HG02885 (cell line): ENCODE measurements around the gene RYR2.
"Not testable (repeated sequence)": the region's sequence is repeated elsewhere in the genome, so short reads cannot be mapped to it uniquely, and the experiment has no call there.

Experiments used
- ATAC-seq: cut with Tn5 transposase; IDR thresholded peaks from one replicate; pipeline ENCODE4 v1.9.1; 2021; ENCODE audit warnings: mild to moderate bottlenecking; ENCODE audit not compliant: unreplicated experiment, poor library complexity

Gene RYR2

DNA sequence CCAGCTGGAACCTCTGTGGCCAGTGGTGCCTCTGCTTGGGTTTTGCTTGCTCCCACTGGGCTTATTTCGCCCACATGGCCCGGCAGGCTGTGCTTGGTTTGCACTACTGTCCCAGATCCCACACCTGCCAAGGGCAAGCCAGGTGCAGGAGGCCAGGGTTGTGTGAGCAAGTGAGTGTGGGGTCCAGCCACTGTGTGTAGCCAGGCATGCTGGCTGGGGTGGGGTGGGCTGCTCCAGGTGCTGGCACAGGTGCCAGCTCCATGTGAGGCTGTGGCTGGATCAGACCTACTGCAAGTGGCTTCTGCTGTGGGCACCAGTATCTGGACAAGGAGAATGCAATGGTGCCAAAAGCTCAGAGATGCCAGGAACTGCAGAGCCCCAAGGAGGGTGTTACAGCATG is 28.5 kb downstream of the RYR2 start:
- no peak for ATAC-seq

- ATAC-seq = no peak
Observed at GRCh38 chr1:237071641-237072420, 29.8 kb downstream of the RYR2 start.

GRCh38 chr1:237074371-237075117 is 32.6 kb downstream of the RYR2 start:
- no peak for ATAC-seq

- ATAC-seq = no peak
Observed at GRCh38 chr1:237084341-237085077, 42.5 kb downstream of the RYR2 start.

GRCh38 chr1:237091691-237092090 is 49.7 kb downstream of the RYR2 start:
- ATAC-seq = no peak

- no peak for ATAC-seq
Observed at GRCh38 chr1:237093691-237094090, 51.7 kb downstream of the RYR2 start.

DNA sequence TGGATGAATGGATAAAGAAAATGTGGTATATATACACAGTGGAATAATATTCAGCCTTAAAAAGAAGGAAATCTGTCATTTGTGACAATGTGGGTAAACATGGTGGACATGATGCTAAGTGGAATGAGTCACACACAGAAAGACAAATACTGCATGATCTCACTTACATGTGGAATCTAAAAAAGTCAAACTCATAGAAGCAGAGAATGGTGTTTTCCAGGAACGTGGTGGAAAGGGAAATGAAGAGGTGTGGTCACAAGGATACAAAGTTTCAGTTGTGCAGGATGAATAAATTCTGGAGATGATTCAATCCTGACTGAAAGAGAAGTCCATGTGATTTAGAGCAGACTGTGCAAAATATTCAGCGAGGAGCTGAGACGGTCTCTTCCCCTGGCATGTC is 56.6 kb downstream of the RYR2 start:
- no peak for ATAC-seq

DNA sequence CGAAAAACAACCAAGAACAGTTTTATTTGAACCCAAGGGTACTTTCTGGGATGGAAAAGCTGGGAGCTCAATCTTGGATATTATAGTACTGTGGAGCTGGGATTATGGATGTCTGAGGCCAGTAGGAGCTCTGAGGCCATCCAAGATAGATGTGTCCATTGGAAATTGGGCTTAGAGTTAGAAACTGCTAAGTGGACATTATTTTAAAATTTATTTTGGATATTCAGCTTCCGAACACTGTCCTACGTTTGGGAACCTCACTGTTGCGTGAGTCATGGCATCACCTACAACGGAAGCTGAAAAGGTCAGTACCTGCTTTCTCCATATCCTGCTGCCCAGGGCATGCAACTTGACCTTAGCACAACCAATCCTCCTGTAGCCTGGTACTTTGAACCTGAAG is 61.0 kb downstream of the RYR2 start:
- no peak for ATAC-seq

- ATAC-seq = no peak
Observed at GRCh38 chr1:237104096-237104495, 62.1 kb downstream of the RYR2 start.

DNA sequence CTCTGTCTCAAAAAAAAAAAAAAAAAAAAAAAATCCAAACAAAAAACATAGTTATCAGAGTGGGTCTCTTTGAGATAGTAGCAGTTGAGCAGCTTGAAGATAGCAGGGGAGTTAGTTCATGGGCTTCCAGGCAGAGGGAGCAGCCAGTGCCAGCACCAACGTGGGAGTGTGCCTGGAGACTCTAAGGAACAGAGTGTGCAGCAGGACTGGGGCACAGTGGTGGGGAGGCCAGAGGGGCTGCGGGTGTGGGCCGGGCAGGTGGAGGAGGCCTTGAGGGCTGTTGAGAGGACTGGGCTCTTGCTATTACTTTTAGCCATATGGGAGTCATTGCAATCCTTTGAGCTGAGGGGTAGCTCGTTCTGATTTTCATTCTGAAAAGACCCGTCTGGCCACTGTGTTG is 63.8 kb downstream of the RYR2 start:
- no peak for ATAC-seq

DNA sequence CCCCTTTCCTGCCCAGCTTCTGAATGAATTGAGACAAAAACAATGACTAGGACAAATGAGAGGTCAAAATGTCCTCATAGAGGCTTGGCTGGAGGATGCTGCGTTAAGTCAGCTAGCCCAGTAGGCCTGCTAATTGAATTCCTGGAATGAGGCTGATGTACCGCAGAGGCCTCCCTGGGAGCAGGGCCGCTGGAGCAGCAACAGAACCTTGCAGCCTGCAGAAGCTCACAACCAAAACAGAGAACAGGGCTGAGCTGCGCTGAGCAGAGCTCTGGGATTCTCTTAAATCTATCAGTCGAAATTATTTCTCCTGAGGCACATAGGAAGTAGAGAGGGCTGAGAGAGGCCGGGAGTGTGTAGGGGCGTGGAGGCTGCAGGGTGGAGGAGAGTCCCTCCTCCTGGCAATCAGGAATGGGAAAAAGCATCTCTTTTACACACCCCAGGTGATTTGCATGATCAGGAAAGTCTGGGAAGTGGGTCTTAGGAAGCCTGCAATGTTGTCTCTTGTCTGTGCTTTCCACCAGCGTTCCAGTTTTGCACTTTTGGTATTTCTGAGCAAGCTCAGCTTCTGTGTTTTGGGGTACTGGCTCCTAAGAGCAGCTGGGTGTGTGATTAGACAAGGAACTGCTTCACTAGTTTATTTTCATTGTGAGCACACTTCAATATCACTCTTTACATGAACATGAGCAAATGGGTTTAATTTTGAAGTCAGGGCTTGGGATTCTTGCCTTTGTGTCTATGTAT is 66.5 kb downstream of the RYR2 start:
- ATAC-seq = no peak

DNA sequence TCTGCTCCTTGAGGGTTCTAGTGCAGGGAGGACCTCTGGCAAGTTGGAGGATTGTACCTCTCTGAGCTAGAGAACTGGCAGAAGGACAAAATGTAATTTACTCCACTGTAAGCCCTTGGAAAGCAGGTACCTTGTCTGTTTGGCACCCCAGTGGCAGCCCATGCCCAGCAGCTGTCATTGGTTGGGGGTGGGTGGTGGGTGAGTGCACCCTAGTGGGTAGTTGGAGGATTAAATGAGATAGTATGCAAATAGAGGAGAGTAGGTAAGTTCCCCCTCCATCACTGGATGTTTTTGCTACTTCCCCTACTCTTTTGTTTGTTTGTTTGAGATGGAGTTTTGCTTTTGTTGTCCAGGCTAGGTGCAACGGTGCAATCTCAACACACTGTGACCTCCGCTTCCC is 69.8 kb downstream of the RYR2 start:
- ATAC-seq = no peak

- no peak for ATAC-seq
Observed at GRCh38 chr1:237112663-237113062, 70.7 kb downstream of the RYR2 start.

DNA sequence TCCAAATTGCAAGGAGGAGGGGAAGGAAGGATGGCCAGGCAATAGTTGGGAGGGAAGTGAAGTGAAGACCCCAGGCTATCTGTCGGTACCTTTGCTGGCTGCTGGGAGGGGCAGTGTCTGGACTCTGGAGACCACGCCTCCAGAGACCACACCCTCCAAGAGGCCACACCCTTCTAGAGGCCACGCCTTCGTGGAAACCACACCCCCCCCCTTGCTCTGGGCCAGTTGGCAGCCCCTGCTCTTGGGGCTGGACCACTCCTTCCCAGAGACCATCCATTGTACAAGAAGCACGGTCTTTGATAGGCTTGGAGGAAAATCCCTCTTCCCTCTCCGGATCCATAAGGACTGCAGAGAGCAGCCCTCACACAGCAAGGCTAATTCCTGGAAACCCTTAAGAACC is 73.1 kb downstream of the RYR2 start:
- no peak for ATAC-seq

GRCh38 chr1:237119091-237119490 is 77.1 kb downstream of the RYR2 start:
- no peak for ATAC-seq

DNA sequence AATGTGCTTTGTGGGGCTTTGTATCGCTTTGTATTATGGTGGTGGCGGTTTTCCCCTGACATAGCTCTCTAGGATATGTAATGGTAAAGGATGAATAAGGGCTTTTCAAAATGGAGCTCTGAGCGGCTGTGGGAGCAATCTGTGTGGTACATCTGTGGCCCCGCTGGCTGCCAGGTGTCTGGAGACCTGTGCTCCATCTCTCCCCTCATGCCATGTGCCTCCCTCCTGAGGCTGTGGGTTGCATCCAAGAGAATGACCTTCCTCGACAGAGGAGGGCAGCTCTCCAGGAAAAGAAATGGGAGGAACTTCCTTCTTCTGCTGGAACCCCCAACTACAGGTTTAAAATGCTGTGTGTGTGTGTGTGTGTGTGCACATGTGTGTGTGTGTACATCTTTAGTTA is 78.7 kb downstream of the RYR2 start:
- ATAC-seq = no peak

GRCh38 chr1:237124856-237125462 is 83.0 kb downstream of the RYR2 start:
- no peak for ATAC-seq

- no peak for ATAC-seq
Observed at GRCh38 chr1:237126180-237126579, 84.2 kb downstream of the RYR2 start.

DNA sequence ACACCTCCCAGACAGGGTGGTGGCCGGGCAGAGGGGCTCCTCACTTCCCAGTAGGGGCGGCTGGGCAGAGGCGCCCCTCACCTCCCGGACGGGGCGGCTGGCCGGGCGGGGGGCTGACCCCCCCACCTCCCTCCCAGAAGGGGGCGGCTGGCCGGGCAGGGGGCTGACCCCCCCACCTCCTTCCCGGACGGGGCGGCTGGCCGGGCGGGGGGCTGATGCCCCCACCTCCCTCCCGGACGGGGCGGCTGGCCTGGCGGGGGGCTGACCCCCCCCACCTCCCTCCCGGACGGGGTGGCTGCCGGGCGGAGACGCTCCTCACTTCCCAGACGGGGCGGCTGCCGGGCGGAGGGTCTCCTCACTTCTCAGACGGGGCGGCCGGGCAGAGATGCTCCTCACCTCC is 85.3 kb downstream of the RYR2 start:
- ATAC-seq = not testable (repeated sequence)

GRCh38 chr1:237133921-237134320 is 91.9 kb downstream of the RYR2 start:
- ATAC-seq = no peak
